ENCODE results near the gene ZFPM1.

The ZFPM1 gene

DNA sequence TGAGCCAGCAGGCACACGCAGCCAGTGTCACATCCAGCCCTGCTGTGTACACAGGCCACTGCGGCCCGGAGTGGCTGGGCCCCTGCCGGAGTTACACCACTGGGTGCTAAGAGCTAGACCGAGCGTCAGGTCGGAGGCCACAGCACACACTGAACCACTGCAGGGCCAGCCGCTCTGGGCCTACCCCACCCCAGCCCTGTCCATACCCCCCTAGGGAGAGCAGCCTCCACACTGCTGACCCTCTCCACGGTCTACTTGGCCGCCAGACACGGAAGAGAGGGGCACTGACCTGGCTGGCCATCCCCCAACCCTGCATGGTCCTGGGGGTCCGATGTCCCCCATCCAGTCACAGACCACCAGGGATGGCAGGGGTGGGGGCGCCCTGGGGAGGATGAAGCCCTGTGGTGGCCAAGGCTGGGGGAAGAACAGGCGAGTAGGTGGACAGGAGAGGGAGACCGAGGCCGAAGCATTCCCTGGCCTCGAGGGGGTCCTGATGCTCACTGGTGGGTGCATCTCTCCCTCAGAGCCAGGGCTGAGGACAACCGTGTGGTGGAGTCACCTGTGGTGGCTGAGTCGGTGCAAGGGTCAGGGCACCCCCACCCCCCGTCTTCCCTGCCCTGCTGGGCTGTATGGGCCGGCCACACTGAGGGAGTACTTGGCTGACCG, 82.2 kb downstream of the ZFPM1 start:
- TF ChIP-seq EP300 (IDR thresholded peaks at IDR 0.05; ENCODE audit: borderline replicate concordance) (no peak), CREB1 (IDR thresholded peaks at IDR 0.05; ENCODE audit: low read depth) (no peak), FOXM1 (IDR thresholded peaks at IDR 0.05; ENCODE audit: borderline replicate concordance, low read depth) (no peak), TEAD4 (IDR thresholded peaks at IDR 0.05) (no peak), NFIC (IDR thresholded peaks at IDR 0.05) (no peak), YY1 (IDR thresholded peaks at IDR 0.05; ENCODE audit: low read depth) (no peak), CEBPB (IDR thresholded peaks at IDR 0.05) (no peak), ZBTB7A (IDR thresholded peaks at IDR 0.05; ENCODE audit: low read depth) (no peak), MAX (IDR thresholded peaks at IDR 0.05) (no peak), TAF1 (IDR thresholded peaks at IDR 0.05; ENCODE audit: low read depth) (no peak), TCF12 (IDR thresholded peaks at IDR 0.05; ENCODE audit: low read depth) (no peak), RAD21 (IDR thresholded peaks at IDR 0.05; ENCODE audit: low read depth) (no peak), EGR1 (IDR thresholded peaks at IDR 0.05) (no peak)
- TF ChIP-seq, protein P1, sequence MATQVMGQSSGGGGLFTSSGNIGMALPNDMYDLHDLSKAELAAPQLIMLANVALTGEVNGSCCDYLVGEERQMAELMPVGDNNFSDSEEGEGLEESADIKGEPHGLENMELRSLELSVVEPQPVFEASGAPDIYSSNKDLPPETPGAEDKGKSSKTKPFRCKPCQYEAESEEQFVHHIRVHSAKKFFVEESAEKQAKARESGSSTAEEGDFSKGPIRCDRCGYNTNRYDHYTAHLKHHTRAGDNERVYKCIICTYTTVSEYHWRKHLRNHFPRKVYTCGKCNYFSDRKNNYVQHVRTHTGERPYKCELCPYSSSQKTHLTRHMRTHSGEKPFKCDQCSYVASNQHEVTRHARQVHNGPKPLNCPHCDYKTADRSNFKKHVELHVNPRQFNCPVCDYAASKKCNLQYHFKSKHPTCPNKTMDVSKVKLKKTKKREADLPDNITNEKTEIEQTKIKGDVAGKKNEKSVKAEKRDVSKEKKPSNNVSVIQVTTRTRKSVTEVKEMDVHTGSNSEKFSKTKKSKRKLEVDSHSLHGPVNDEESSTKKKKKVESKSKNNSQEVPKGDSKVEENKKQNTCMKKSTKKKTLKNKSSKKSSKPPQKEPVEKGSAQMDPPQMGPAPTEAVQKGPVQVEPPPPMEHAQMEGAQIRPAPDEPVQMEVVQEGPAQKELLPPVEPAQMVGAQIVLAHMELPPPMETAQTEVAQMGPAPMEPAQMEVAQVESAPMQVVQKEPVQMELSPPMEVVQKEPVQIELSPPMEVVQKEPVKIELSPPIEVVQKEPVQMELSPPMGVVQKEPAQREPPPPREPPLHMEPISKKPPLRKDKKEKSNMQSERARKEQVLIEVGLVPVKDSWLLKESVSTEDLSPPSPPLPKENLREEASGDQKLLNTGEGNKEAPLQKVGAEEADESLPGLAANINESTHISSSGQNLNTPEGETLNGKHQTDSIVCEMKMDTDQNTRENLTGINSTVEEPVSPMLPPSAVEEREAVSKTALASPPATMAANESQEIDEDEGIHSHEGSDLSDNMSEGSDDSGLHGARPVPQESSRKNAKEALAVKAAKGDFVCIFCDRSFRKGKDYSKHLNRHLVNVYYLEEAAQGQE (IDR thresholded peaks at IDR 0.05; ENCODE audit: low read depth) = no peak
- TF ChIP-seq, protein P2, sequence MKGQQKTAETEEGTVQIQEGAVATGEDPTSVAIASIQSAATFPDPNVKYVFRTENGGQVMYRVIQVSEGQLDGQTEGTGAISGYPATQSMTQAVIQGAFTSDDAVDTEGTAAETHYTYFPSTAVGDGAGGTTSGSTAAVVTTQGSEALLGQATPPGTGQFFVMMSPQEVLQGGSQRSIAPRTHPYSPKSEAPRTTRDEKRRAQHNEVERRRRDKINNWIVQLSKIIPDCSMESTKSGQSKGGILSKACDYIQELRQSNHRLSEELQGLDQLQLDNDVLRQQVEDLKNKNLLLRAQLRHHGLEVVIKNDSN (IDR thresholded peaks at IDR 0.05) = no peak

GRCh38 chr16:88535857-88536222, 82.8 kb downstream of the ZFPM1 start:
- TF ChIP-seq EP300 (IDR thresholded peaks at IDR 0.05; ENCODE audit: borderline replicate concordance) = no peak
- TF ChIP-seq TCF12 (IDR thresholded peaks at IDR 0.05; ENCODE audit: low read depth) = no peak
- no peak for TF ChIP-seq CREB1 (IDR thresholded peaks at IDR 0.05; ENCODE audit: low read depth)
- TF ChIP-seq MAX (IDR thresholded peaks at IDR 0.05) = no peak
- TF ChIP-seq, protein P1 (IDR thresholded peaks at IDR 0.05; ENCODE audit: low read depth) = no peak

DNA sequence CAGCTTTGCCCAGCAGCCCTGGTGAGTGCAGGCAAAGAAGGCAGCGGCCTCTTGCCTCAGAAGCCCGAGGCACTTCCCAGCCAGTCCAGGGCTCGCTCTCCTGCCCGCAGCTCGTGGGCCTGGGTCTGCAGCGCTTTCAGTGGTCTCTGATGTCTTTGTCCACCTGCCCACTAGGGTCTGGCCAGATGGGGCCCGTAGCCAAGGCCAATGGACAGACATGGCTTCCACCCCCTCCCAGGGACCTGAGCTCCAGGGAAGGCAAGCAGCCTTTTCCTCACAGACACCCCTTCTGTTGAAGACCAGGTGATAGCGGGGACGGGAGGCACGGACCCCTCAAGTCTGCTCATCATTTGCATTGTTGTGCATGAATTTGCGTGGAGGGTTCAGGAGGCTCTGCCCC, 83.4 kb downstream of the ZFPM1 start:
- no peak for TF ChIP-seq YY1 (IDR thresholded peaks at IDR 0.05; ENCODE audit: low read depth)
- TF ChIP-seq NFIC (IDR thresholded peaks at IDR 0.05) = no peak
- TF ChIP-seq CREB1 (IDR thresholded peaks at IDR 0.05; ENCODE audit: low read depth) = no peak
- TF ChIP-seq FOXM1 (IDR thresholded peaks at IDR 0.05; ENCODE audit: borderline replicate concordance, low read depth) = no peak
- no peak for TF ChIP-seq TAF1 (IDR thresholded peaks at IDR 0.05; ENCODE audit: low read depth)
- TF ChIP-seq EP300 (IDR thresholded peaks at IDR 0.05; ENCODE audit: borderline replicate concordance) = no peak
- TF ChIP-seq MAX (IDR thresholded peaks at IDR 0.05) = no peak
- TF ChIP-seq TCF12 (IDR thresholded peaks at IDR 0.05; ENCODE audit: low read depth) = no peak
- no peak for TF ChIP-seq RAD21 (IDR thresholded peaks at IDR 0.05; ENCODE audit: low read depth)
- TF ChIP-seq EGR1 (IDR thresholded peaks at IDR 0.05) = no peak
- no peak for TF ChIP-seq TEAD4 (IDR thresholded peaks at IDR 0.05)
- TF ChIP-seq, protein P1 (IDR thresholded peaks at IDR 0.05; ENCODE audit: low read depth) = no peak
- TF ChIP-seq, protein P2 (IDR thresholded peaks at IDR 0.05) = no peak
- no peak for TF ChIP-seq CEBPB (IDR thresholded peaks at IDR 0.05)
- TF ChIP-seq ZBTB7A (IDR thresholded peaks at IDR 0.05; ENCODE audit: low read depth) = no peak
